ENCODE results near the gene CCNQ. TPM values are rescaled to one million over a fixed set of nuclear protein-coding genes. Genes with fewer than 3 reads are reported as not detected.

The CCNQ gene
- total RNA-seq, 4 donors from 2014 or later: 18.0 to 32.2 (median 23.9) TPM

GRCh38 chrX:153642051-153642654 lies 43.2 kb upstream of the CCNQ start:
- Histone ChIP-seq H3K27me3 (peaks cover 0 to 91% (median 25%) of the 10 kb centered on the region in 4 donors), H3K36me3 (no peaks in the 10 kb centered on the region), H3K4me3 (peak overlapping the region in 2 of 4 donors; percentile 25 to 51), H3K4me1 (peaks cover under 1 to 45% (median 13%) of the 10 kb centered on the region in 3 donors), H3K9me3 (no peaks in the 10 kb centered on the region), H3K27ac (no peak overlapping the region)
- TF ChIP-seq CTCF (IDR thresholded peaks at IDR 0.05) (no peak), POLR2A (IDR thresholded peaks at IDR 0.05) (no peak)
- intact Hi-C loops (cut with DNase I): no loop called here
- DNase-seq: no peak
- WGBS, 2 donors: no CpG with 5 or more reads among the region's 62 CpGs

- H3K4me3 ChIP-seq: peak overlapping the region in 1 of 4 donors; percentile 25
- no peak for DNase-seq
- peaks cover 0 to 86% (median 24%) of the 10 kb centered on the region in 4 donors for H3K27me3 ChIP-seq
- TF ChIP-seq CTCF (IDR thresholded peaks at IDR 0.05): no peak
- intact Hi-C loops (cut with DNase I): no loop called here
- H3K9me3 ChIP-seq: no peaks in the 10 kb centered on the region
- no peaks in the 10 kb centered on the region for H3K36me3 ChIP-seq
- no peak overlapping the region for H3K27ac ChIP-seq
- WGBS, 2 donors: 30% methylated on average over 2 of the region's 8 CpGs; no CpG with 5 or more reads in 1 of the 2 donors
- peaks cover 0 to 40% (median 13%) of the 10 kb centered on the region in 3 donors for H3K4me1 ChIP-seq
Observed at GRCh38 chrX:153641627-153642026, 42.7 kb upstream of the CCNQ start.

GRCh38 chrX:153640736-153641575 lies 42.0 kb upstream of the CCNQ start:
- Histone ChIP-seq H3K4me3 (no peak overlapping the region), H3K36me3 (no peaks in the 10 kb centered on the region), H3K27me3 (peaks cover 0 to 79% (median 22%) of the 10 kb centered on the region in 4 donors), H3K9me3 (no peaks in the 10 kb centered on the region), H3K4me1 (peaks cover 0 to 33% (median 13%) of the 10 kb centered on the region in 3 donors), H3K27ac (no peak overlapping the region)
- TF ChIP-seq POLR2A (IDR thresholded peaks at IDR 0.05) (no peak), CTCF (IDR thresholded peaks at IDR 0.05) (no peak)
- DNase-seq: no peak
- WGBS, 2 donors: 33 to 69% methylated on average over 3 to 20 of the region's 26 CpGs
- intact Hi-C loops (cut with DNase I): no loop called here

- WGBS, 2 donors: 37% methylated on average over 2 of the region's 23 CpGs; no CpG with 5 or more reads in 1 of the 2 donors
- intact Hi-C loops (cut with DNase I): no loop called here
- H3K27me3 ChIP-seq: peaks cover 0 to 71% (median 19%) of the 10 kb centered on the region in 4 donors
- no peaks in the 10 kb centered on the region for H3K36me3 ChIP-seq
- H3K27ac ChIP-seq: no peak overlapping the region
- H3K4me3 ChIP-seq: no peak overlapping the region
- no peaks in the 10 kb centered on the region for H3K9me3 ChIP-seq
- no peak for DNase-seq
- TF ChIP-seq CTCF (IDR thresholded peaks at IDR 0.05): no peak
- H3K4me1 ChIP-seq: peaks cover 0 to 33% (median 13%) of the 10 kb centered on the region in 3 donors
Observed at GRCh38 chrX:153640045-153640686, 41.2 kb upstream of the CCNQ start.
